Right lobe of liver (tissue), 6 donors: ENCODE results near the gene BCL2L15. TPM values are rescaled to one million over a fixed set of nuclear protein-coding genes. Genes with fewer than 3 reads are reported as not detected.

ENCODE experiments used
- ATAC-seq, 4 donors: fragments of 200-7000 bp; cut with Tn5 transposase; one replicate each; pipeline ENCODE4 v1.9.1; 2020; ENCODE audit warnings: mild to moderate bottlenecking in 4 of 4, moderate library complexity in 4 of 4
- DNase-seq, 3 donors: peaks; one replicate each; pipeline ENCODE4 v3.0.0-alpha.2; 2020
- H3K27ac ChIP-seq, 3 donors: fragments of 200-600 bp; one replicate each; pipeline ENCODE4 v1.8.0; 2022
- H3K27me3 ChIP-seq, 2 donors: fragments of 200-600 bp; one replicate each; pipeline ENCODE4 v1.8.0; 2022
- H3K36me3 ChIP-seq, 4 donors: fragments of 200-600 bp; sonication (generic) in 1 of 4; one replicate each; pipeline versions ENCODE4 v1.5.1 to v1.8.0; 2017 to 2022; ENCODE audit warnings: control low read depth in 1 of 4
- H3K4me1 ChIP-seq, 4 donors: fragments of 200-600 bp; sonication (generic) in 1 of 4; one replicate each; pipeline versions ENCODE4 v1.5.1 to v1.8.0; 2017 to 2022; ENCODE audit warnings: control low read depth in 1 of 4
- H3K4me3 ChIP-seq, 3 donors: fragments of 200-600 bp; one replicate each; pipeline ENCODE4 v1.8.0; 2022
- H3K9me3 ChIP-seq, 4 donors: fragments of 200-600 bp; sonication (generic) in 1 of 4; one replicate each; pipeline versions ENCODE4 v1.5.1 to v1.8.0; 2017 to 2022; ENCODE audit warnings: control low read depth in 1 of 4
- CTCF ChIP-seq, 4 donors: fragments of 200-600 bp in 3 of 4; fragments of 450-650 bp in 1 of 4; IDR thresholded peaks; one replicate each; pipeline versions ENCODE4 v1.5.1 to v1.8.0; 2016 to 2022; ENCODE audit warnings: antibody characterized with exemption in 4 of 4, mild to moderate bottlenecking in 2 of 4
- POLR2A ChIP-seq: fragments of 450-650 bp; IDR thresholded peaks from one replicate; pipeline ENCODE4 v1.6.1; 2017; ENCODE audit warnings: antibody characterized with exemption, mild to moderate bottlenecking
- WGBS: methylation state at CpG from one replicate; pipeline ENCODE4 v1.1.6; 2018; ENCODE audit warnings: low coverage, low lambda C conversion rate; ENCODE audit not compliant: insufficient coverage; ENCODE audit errors: missing lambda C conversion rate; 5-methylcytosine and 5-hydroxymethylcytosine counted together
- intact Hi-C, 2 donors: fragments of 100-400 bp; cut with DNase I; formaldehyde crosslinking; loops; one replicate each; pipeline versions ENCODE4 v1.11.2 to v1.14.1; 2022
- total RNA-seq, 6 experiments: library from RNA; depleted of rRNA in 2 of 6; stranded (reverse); fragments of >200 nt in 2 of 6; fragmentation: NEBNext Ultra II Directional in 3 of 6; extraction: Animal tissue kit (Norgen Biotek cat#: 25700) in 3 of 6; gene quantifications; one replicate each; pipeline versions ENCODE4 v1.1.0 to v1.2.4, GENCODE V29; 2016 to 2023
- donor health status: DM: no; HTN: yes; CAD: no.
- donor health status: DM: no; HTN: no; CAD: no.
- donor health status: DM: no; HTN: no; CAD: no.
- donor health status: DM: no; HTN: yes; CAD: no.
- donor health status: DM: no; HTN: yes; CAD: no.

BCL2L15 gene
- total RNA-seq, 6 experiments from 2014 or later, result 0.06 to 0.73 (median 0.13) TPM; not detected in 1

DNA sequence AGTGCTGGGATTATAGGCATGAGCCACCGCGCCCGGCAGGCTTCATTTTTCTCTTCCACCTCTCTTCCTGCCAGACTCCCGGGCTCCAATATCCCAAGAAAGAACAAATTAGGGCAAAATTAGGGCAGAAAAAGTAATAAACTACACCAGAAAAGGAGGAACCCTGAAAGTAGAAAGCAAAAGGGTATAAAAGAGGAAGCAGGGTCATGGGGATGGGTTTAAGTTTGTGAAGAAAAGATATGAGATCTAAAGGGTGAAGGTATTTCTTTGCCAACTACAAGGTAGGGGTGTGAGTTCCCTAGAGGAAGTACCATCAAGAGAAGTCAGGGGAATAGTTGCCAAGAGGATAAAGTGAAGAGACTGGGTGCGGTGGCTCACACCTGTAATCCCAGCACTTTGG, 25.7 kb downstream of the BCL2L15 start:
- TF ChIP-seq POLR2A, result no peak
- TF ChIP-seq CTCF (IDR thresholded peaks at IDR 0.05), result no peak
- ATAC-seq, result no peak
- DNase-seq, result no peak
- no peaks in the 10 kb centered on the region for H3K27me3 ChIP-seq
- H3K27ac ChIP-seq, result no peak overlapping the region
- H3K36me3 ChIP-seq, result no peaks in the 10 kb centered on the region
- no peaks in the 10 kb centered on the region for H3K9me3 ChIP-seq
- no peak overlapping the region for H3K4me3 ChIP-seq
- no peaks in the 10 kb centered on the region for H3K4me1 ChIP-seq
- 85% methylated on average over 4 of the region's 5 CpGs for WGBS
- intact Hi-C loops, result no loop called here

DNA sequence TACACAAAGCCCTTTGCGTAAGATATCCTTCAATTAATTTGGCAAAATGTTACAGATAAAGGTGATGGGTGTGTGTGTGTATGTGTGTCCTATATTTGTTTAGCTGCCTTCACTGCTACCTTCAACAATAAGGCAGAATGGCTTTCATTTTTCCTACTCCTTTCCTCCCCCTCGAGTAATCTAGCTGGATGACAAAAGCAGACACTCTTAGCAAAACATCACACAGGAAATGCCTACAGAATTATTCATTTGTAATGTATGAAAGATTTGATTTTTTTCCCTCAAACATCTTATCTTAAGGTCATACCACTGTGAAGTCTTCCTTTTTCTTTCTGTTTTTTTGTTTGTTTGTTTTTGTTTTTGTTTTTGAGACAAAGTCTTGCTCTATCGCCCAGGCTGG, 26.5 kb downstream of the BCL2L15 start:
- no peak for DNase-seq
- ATAC-seq, result no peak
- intact Hi-C loops, result no loop called here
- Histone ChIP-seq H3K36me3 (no peaks in the 10 kb centered on the region), H3K27ac (no peak overlapping the region), H3K4me1 (no peaks in the 10 kb centered on the region), H3K4me3 (no peak overlapping the region), H3K27me3 (no peaks in the 10 kb centered on the region), H3K9me3 (no peaks in the 10 kb centered on the region)
- TF ChIP-seq CTCF (IDR thresholded peaks at IDR 0.05), result no peak
- TF ChIP-seq POLR2A, result no peak
- WGBS, result 59% methylated on average over 3 of the region's 3 CpGs

DNA sequence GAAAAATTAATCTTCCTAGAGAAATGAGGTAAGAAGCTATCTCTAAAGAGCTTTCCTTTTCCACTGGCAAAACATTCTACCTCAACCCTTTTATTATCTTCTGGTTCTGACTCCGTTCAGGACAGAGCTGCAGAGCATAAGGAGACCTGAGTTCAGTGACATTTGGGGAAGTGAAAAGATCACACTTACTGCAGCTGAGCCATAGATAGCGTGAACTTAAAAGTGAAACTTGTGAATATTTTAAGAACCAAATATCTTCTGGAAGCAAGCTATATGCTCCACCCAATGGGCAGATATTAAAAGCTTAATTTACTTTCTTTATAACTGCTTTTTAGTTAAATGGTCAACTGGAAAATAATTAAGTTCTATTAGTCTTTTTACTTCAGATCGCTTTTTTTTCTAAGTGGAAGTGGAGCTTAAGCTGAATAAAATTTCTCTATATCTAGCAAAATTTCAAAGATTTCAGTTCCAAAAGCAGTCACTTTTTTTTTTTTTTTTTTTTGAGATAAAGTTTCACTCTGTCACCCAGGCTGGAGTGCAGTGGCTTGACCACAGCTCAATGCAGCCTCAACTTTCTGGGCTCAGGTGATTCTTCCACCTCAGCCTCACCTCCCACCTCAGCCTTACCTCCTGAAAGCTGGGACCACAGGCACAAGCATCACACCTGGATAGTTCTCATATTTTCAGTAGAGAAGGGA, 27.8 kb downstream of the BCL2L15 start:
- Histone ChIP-seq H3K36me3 (no peaks in the 10 kb centered on the region), H3K27me3 (no peaks in the 10 kb centered on the region), H3K4me3 (no peak overlapping the region), H3K4me1 (no peaks in the 10 kb centered on the region), H3K27ac (peak overlapping the region in 1 of 3 donors; percentile 6), H3K9me3 (no peaks in the 10 kb centered on the region)
- no peak for DNase-seq
- TF ChIP-seq CTCF (IDR thresholded peaks at IDR 0.05) (no peak), POLR2A (no peak)
- intact Hi-C loops, result no loop called here
- peak in 3 of 4 donors; percentile 36 to 66 (median 56) for ATAC-seq
- WGBS, result 42% methylated on average over 3 of the region's 3 CpGs

DNA sequence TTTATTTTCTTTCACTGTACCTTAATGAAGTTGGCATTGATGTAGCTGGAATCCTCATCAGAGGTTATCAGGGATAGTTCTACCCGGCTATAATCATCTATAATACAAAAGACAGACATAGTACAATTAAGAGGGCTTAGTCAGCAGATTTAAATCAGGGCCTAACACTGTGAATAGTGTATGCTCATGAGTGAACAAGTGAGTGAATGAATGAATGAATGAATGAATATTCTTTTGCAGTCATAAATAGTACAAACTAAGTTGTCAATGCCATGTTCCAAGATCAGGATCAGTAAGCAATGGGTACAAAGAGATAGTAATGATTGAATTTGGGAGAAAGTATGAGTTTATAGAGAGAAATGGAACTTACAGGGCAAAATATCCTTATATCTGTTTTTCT, 28.4 kb downstream of the BCL2L15 start:
- ATAC-seq (no peak), DNase-seq (no peak)
- Histone ChIP-seq H3K27me3 (no peaks in the 10 kb centered on the region), H3K4me3 (no peak overlapping the region), H3K9me3 (no peaks in the 10 kb centered on the region), H3K4me1 (no peaks in the 10 kb centered on the region), H3K36me3 (no peaks in the 10 kb centered on the region), H3K27ac (no peak overlapping the region)
- intact Hi-C loops, result no loop called here
- TF ChIP-seq CTCF (IDR thresholded peaks at IDR 0.05) (no peak), POLR2A (no peak)
- WGBS, result 62% methylated on average over 1 of the region's 1 CpG
